ENCODE measurements around the gene INS. TPM values are rescaled to one million over a fixed set of nuclear protein-coding genes. Genes with fewer than 3 reads are reported as not detected.

Gene INS
- total RNA-seq, 1 donor from 2014 or later: not detected

Other genes with a start within 250 kb of the INS start
- gene TNNT3, start 241.5 kb downstream of the INS start, total RNA-seq: 2.0 and 2.9 TPM in 2 replicates
- gene MRPL23, start 213.9 kb downstream of the INS start, total RNA-seq: 65.1 and 72.2 TPM in 2 replicates
- gene H19, start 163.4 kb downstream of the INS start, total RNA-seq: 0.34 TPM in 1 of 2 replicates, not detected in the other
- gene IGF2, start 21.8 kb downstream of the INS start, total RNA-seq: 0.05 and 0.16 TPM in 2 replicates
- gene TH, start 10.6 kb upstream of the INS start, total RNA-seq: not detected in 2 replicates
- 0.23 and 0.25 TPM in 2 replicates for gene ASCL2, start 109.4 kb upstream of the INS start, total RNA-seq
- gene C11orf21, start 140.7 kb upstream of the INS start, total RNA-seq: 3.1 and 3.4 TPM in 2 replicates
- 4.6 and 4.8 TPM in 2 replicates for gene TSPAN32, start 140.8 kb upstream of the INS start, total RNA-seq
- gene CD81, start 216.1 kb upstream of the INS start, total RNA-seq: 211 and 219 TPM in 2 replicates
- 46.6 and 48.9 TPM in 2 replicates for gene TSSC4, start 239.5 kb upstream of the INS start, total RNA-seq

All from activated T-helper 2 cell treated with anti-CD3 and anti-CD28 coated beads, Interferon-gamma antibody, Interleukin-2, Interleukin-4, amounts not matched to agents 10 μg/mL and 5 μg/mL and 100 μg/mL, durations not matched to agents 14 hours and 24 hours and 36 hours (primary cell).